ENCODE measurements around the gene TRANK1. TPM values are rescaled to one million over a fixed set of nuclear protein-coding genes. Genes with fewer than 3 reads are reported as not detected.

The TRANK1 gene
- polyA plus RNA-seq, 1 donor from 2014 or later = 11.6 TPM

DNA sequence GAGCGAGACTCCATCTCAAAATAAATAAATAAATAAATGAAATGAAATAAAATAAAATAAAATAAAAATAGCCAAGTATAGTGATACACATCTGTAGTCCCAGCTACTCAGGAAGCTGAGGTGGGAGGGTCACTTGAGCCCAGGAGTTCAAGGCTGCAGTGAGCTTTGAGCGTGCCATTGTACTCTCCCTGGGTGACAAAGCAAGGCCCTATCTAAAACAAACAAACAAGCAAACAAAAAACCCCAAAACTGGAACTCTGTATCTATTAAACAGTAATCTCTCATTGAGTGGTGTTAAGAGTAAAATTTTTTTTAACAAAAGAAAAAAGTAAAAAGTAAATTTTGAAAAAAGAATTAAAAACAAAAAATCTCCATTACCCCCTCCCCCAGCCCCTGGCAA, 27.3 kb upstream of the TRANK1 start:
- Histone ChIP-seq H3K4me3 (ENCODE audit: low read length) (no peak overlapping the region), H3K9me2 (ENCODE audit: insufficient read depth, low read length) (no peaks in the 10 kb centered on the region), H3K27ac (ENCODE audit: low read length) (no peak overlapping the region), H3K4me2 (ENCODE audit: low read length) (no peak overlapping the region), H3K9ac (ENCODE audit: low read length) (no peak overlapping the region), H3K36me3 (ENCODE audit: insufficient read depth, low read length) (no peaks in the 10 kb centered on the region), H4K20me1 (ENCODE audit: insufficient read depth) (no peaks in the 10 kb centered on the region), H3K9me3 (ENCODE audit: low read length) (no peaks in the 10 kb centered on the region), H3F3A (ENCODE audit: insufficient read depth, low read length, poor library complexity, severe bottlenecking) (no peaks in the 10 kb centered on the region), H3K79me2 (replicated peaks; ENCODE audit: insufficient read depth, low read length) (no peaks in the 10 kb centered on the region), H2AFZ (ENCODE audit: low read depth, low read length) (no peak overlapping the region), H3K27me3 (ENCODE audit: insufficient read depth, low read depth, low read length) (no peaks in the 10 kb centered on the region)
- TF ChIP-seq RAD21 (conservative IDR thresholded peaks at IDR 0.05) (no peak), EP300 (conservative IDR thresholded peaks at IDR 0.05; ENCODE audit: poor library complexity, severe bottlenecking) (no peak), POLR2AphosphoS5 (IDR thresholded peaks at IDR 0.05) (no peak), SMC3 (conservative IDR thresholded peaks at IDR 0.05; ENCODE audit: poor library complexity) (no peak), MXI1 (conservative IDR thresholded peaks at IDR 0.05; ENCODE audit: poor library complexity, severe bottlenecking) (no peak), TAF1 (IDR thresholded peaks at IDR 0.05; ENCODE audit: low read depth) (no peak), EZH2 (IDR thresholded peaks at IDR 0.05; ENCODE audit: borderline replicate concordance, insufficient read depth, low read length, poor library complexity, severe bottlenecking) (no peak)
- TF ChIP-seq, protein P1, sequence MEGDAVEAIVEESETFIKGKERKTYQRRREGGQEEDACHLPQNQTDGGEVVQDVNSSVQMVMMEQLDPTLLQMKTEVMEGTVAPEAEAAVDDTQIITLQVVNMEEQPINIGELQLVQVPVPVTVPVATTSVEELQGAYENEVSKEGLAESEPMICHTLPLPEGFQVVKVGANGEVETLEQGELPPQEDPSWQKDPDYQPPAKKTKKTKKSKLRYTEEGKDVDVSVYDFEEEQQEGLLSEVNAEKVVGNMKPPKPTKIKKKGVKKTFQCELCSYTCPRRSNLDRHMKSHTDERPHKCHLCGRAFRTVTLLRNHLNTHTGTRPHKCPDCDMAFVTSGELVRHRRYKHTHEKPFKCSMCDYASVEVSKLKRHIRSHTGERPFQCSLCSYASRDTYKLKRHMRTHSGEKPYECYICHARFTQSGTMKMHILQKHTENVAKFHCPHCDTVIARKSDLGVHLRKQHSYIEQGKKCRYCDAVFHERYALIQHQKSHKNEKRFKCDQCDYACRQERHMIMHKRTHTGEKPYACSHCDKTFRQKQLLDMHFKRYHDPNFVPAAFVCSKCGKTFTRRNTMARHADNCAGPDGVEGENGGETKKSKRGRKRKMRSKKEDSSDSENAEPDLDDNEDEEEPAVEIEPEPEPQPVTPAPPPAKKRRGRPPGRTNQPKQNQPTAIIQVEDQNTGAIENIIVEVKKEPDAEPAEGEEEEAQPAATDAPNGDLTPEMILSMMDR (IDR thresholded peaks at IDR 0.05; ENCODE audit: poor library complexity, severe bottlenecking) = no peak
- TF ChIP-seq, protein P2, sequence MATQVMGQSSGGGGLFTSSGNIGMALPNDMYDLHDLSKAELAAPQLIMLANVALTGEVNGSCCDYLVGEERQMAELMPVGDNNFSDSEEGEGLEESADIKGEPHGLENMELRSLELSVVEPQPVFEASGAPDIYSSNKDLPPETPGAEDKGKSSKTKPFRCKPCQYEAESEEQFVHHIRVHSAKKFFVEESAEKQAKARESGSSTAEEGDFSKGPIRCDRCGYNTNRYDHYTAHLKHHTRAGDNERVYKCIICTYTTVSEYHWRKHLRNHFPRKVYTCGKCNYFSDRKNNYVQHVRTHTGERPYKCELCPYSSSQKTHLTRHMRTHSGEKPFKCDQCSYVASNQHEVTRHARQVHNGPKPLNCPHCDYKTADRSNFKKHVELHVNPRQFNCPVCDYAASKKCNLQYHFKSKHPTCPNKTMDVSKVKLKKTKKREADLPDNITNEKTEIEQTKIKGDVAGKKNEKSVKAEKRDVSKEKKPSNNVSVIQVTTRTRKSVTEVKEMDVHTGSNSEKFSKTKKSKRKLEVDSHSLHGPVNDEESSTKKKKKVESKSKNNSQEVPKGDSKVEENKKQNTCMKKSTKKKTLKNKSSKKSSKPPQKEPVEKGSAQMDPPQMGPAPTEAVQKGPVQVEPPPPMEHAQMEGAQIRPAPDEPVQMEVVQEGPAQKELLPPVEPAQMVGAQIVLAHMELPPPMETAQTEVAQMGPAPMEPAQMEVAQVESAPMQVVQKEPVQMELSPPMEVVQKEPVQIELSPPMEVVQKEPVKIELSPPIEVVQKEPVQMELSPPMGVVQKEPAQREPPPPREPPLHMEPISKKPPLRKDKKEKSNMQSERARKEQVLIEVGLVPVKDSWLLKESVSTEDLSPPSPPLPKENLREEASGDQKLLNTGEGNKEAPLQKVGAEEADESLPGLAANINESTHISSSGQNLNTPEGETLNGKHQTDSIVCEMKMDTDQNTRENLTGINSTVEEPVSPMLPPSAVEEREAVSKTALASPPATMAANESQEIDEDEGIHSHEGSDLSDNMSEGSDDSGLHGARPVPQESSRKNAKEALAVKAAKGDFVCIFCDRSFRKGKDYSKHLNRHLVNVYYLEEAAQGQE (IDR thresholded peaks at IDR 0.05; ENCODE audit: borderline replicate concordance) = no peak

DNA sequence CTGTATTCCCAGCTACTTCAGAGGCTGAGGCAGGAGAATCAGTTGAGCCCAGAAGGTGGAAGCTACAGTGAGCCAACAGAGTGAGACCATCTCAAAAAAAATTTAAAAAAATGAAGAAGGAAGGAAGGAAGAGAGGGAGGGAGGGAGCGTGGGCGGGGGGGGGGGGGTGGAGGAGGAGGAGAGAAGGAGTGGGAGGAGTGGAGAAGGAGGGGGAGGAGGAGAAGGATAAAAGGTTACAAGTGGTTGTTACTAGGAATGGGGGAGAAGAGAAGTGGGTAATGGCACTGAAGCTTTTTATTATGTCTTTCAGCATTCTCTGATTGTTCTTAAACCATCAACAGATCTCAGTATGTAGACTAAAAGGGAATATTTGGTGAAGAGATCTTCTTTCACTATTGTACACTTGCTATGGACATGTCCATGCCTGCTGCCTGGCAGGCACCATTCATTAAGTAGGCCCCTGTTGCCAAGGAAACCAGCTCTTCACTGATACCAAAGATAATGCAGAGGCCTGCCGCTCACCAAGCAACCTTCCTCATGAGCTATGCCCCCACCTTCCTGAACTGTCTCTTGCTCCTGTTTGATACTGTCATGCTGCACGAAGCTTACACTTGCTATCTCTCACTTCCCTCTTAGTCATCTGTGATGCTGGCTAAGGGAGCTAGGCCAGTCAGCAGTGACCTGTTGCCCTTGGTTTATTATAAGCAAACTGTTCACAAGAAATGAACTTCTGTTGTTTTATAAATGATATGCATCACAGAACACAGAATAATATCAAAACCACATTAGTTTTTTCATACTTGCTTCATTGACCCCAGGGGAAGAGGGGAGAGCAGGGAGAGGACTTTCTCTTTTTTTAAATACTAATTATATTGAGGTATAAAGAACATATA, 24.9 kb upstream of the TRANK1 start:
- H3K4me3 ChIP-seq (ENCODE audit: low read length) = peak overlapping the region; percentile 37
- H3K79me2 ChIP-seq (replicated peaks; ENCODE audit: insufficient read depth, low read length) = no peaks in the 10 kb centered on the region
- H3K4me2 ChIP-seq (ENCODE audit: low read length) = peak overlapping the region; percentile 84
- peak; percentile 32 for TF ChIP-seq RAD21 (conservative IDR thresholded peaks at IDR 0.05)
- TF ChIP-seq POLR2AphosphoS5 (IDR thresholded peaks at IDR 0.05) = no peak
- peak; percentile 55 for TF ChIP-seq MXI1 (conservative IDR thresholded peaks at IDR 0.05; ENCODE audit: poor library complexity, severe bottlenecking)
- TF ChIP-seq, protein P2 (IDR thresholded peaks at IDR 0.05; ENCODE audit: borderline replicate concordance) = peak; percentile 63
- no peak for TF ChIP-seq EZH2 (IDR thresholded peaks at IDR 0.05; ENCODE audit: borderline replicate concordance, insufficient read depth, low read length, poor library complexity, severe bottlenecking)
- TF ChIP-seq SMC3 (conservative IDR thresholded peaks at IDR 0.05; ENCODE audit: poor library complexity) = peak; percentile 34
- TF ChIP-seq EP300 (conservative IDR thresholded peaks at IDR 0.05; ENCODE audit: poor library complexity, severe bottlenecking) = peak; percentile 67
- H3K9me3 ChIP-seq (ENCODE audit: low read length) = no peaks in the 10 kb centered on the region
- H2AFZ ChIP-seq (ENCODE audit: low read depth, low read length) = peak overlapping the region; percentile 60
- H3K9me2 ChIP-seq (ENCODE audit: insufficient read depth, low read length) = no peaks in the 10 kb centered on the region
- no peaks in the 10 kb centered on the region for H3F3A ChIP-seq (ENCODE audit: insufficient read depth, low read length, poor library complexity, severe bottlenecking)
- H4K20me1 ChIP-seq (ENCODE audit: insufficient read depth) = no peaks in the 10 kb centered on the region
- peak overlapping the region; percentile 86 for H3K27ac ChIP-seq (ENCODE audit: low read length)
- no peaks in the 10 kb centered on the region for H3K36me3 ChIP-seq (ENCODE audit: insufficient read depth, low read length)
- H3K27me3 ChIP-seq (ENCODE audit: insufficient read depth, low read depth, low read length) = no peaks in the 10 kb centered on the region
- H3K9ac ChIP-seq (ENCODE audit: low read length) = peak overlapping the region; percentile 50
